ENCODE data around the gene FGD5. TPM values are rescaled to one million over a fixed set of nuclear protein-coding genes. Genes with fewer than 3 reads are reported as not detected.

Gene FGD5
- total and polyA plus RNA-seq, 2 donors (not counting 1 experiment from before 2014, with no cell fraction given) = not detected

DNA sequence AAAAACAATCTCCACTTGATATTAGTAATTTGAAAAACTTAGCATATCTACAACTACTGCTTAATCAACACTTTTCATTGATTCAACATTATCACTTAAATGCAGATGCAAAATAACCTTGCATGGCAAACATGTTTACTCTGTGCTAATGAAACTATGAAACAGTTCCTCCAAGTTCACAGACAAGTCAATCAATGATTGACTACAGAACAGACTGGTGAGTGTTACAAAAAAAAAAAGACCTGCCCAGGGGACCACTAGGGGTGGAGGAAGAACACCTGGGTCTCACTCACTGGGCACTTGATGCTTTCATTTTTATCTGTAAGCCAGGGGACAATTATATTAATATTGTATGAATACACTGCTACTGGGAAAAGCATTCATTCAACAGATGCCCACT, 124.3 kb downstream of the FGD5 start:
- TF ChIP-seq, protein P1, sequence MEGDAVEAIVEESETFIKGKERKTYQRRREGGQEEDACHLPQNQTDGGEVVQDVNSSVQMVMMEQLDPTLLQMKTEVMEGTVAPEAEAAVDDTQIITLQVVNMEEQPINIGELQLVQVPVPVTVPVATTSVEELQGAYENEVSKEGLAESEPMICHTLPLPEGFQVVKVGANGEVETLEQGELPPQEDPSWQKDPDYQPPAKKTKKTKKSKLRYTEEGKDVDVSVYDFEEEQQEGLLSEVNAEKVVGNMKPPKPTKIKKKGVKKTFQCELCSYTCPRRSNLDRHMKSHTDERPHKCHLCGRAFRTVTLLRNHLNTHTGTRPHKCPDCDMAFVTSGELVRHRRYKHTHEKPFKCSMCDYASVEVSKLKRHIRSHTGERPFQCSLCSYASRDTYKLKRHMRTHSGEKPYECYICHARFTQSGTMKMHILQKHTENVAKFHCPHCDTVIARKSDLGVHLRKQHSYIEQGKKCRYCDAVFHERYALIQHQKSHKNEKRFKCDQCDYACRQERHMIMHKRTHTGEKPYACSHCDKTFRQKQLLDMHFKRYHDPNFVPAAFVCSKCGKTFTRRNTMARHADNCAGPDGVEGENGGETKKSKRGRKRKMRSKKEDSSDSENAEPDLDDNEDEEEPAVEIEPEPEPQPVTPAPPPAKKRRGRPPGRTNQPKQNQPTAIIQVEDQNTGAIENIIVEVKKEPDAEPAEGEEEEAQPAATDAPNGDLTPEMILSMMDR (IDR thresholded peaks at IDR 0.05) = no peak
- no peak for TF ChIP-seq EZH2 (IDR thresholded peaks at IDR 0.05; ENCODE audit: borderline replicate concordance, insufficient read depth, low read depth, low read length, poor library complexity, severe bottlenecking)
- CTCF ChIA-PET = interaction anchor here (1.4 to 1.6 kb wide), 2 partner anchors 16 to 22 kb away, joined by 6 to 10 read pairs; no protein-coding TSS in a partner anchor
- peaks cover 27% of the 10 kb centered on the region for H3K4me1 Mint-ChIP-seq
- intact Hi-C loops (cut with micrococcal nuclease) = no loop called here
- H3K4me1 ChIP-seq (ENCODE audit: control insufficient read depth in 2 of 2, insufficient read depth in 2 of 2, low read length in 2 of 2) = peaks cover 11 to 14% of the 10 kb centered on the region in 2 donors
- no peak overlapping the region for H3K27ac Mint-ChIP-seq
- no peak overlapping the region for H3K27ac ChIP-seq (ENCODE audit: low read length in 2 of 2)
- peaks cover 14% of the 10 kb centered on the region for H4K20me1 ChIP-seq (ENCODE audit: control insufficient read depth, insufficient read depth, low read length, poor library complexity, severe bottlenecking)
- H3K27me3 ChIP-seq (replicated peaks in 1 of 4; ENCODE audit: control extremely low read depth in 1 of 4, control insufficient read depth in 3 of 4, insufficient read depth in 4 of 4, low read length in 3 of 4) = no peaks in the 10 kb centered on the region
- no peak overlapping the region for H3K4me2 ChIP-seq (replicated peaks; ENCODE audit: low read depth, low read length, poor library complexity, severe bottlenecking)
- H3K36me3 ChIP-seq (replicated peaks in 1 of 2; ENCODE audit: control extremely low read depth in 1 of 2, control insufficient read depth in 1 of 2, extremely low read depth in 1 of 2, insufficient read depth in 2 of 2, low read length in 1 of 2) = peaks cover 7 to 15% of the 10 kb centered on the region in 2 experiments
- DNase-seq = no peak
- ATAC-seq (ENCODE audit: low read depth) = no peak
- no peaks in the 10 kb centered on the region for H3K27me3 Mint-ChIP-seq
- no peaks in the 10 kb centered on the region for H3K9me3 ChIP-seq (ENCODE audit: control extremely low read depth in 1 of 3, control insufficient read depth in 2 of 3, insufficient read depth in 1 of 3, low read length in 2 of 3)
- H3K9me3 Mint-ChIP-seq (ENCODE audit: insufficient read depth) = no peaks in the 10 kb centered on the region
- POLR2A ChIA-PET = no interaction called here
- H2AFZ ChIP-seq (ENCODE audit: insufficient read depth, low read depth, low read length, poor library complexity, severe bottlenecking) = no peak overlapping the region
- no peak overlapping the region for H3K4me3 ChIP-seq (ENCODE audit: control extremely low read depth in 1 of 5, extremely low read depth in 1 of 5, insufficient read depth in 1 of 5, low read depth in 2 of 5, low read length in 4 of 5)
- H3K4me3 Mint-ChIP-seq = no peak overlapping the region
- peaks cover 61% of the 10 kb centered on the region for H3K79me2 ChIP-seq (ENCODE audit: control insufficient read depth, insufficient read depth, low read length)
- no peak overlapping the region for H3K9ac ChIP-seq (ENCODE audit: low read length)

DNA sequence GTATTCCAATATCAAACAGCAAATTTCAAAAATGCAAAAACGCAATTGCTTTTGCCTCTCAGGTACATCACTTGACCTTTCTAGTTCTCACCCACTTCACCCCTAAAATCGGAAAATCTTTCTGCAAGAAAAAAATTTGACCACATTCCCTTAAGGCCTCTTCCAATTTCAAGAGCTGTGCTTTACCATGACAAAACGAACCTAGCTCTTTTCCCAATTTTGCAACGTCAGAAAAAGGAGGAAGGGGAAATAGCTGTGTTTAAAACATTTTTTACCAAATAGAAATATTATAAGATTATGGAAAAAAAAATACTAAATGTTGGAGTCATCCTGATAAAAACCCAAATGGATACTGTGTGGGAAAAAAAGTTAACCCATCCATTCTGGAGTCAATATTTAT, 127.5 kb downstream of the FGD5 start:
- Mint-ChIP-seq H3K9me3 (ENCODE audit: insufficient read depth) (no peaks in the 10 kb centered on the region), H3K4me1 (peaks cover 46% of the 10 kb centered on the region), H3K27me3 (no peaks in the 10 kb centered on the region), H3K4me3 (peak overlapping the region; percentile 93), H3K27ac (peak overlapping the region; percentile 73)
- ChIA-PET POLR2A (interaction anchor here (1.6 kb wide), 1 partner anchor 119 kb away, joined by 4 read pairs; the partner anchor contains the start of gene MRPS25), CTCF (interaction anchor here (1.6 to 3.2 kb wide), 2 partner anchors 20 to 25 kb away, joined by 9 to 12 read pairs; no protein-coding TSS in a partner anchor)
- no peak for DNase-seq
- H2AFZ ChIP-seq (ENCODE audit: insufficient read depth, low read depth, low read length, poor library complexity, severe bottlenecking) = no peak overlapping the region
- H3K4me3 ChIP-seq (ENCODE audit: control extremely low read depth in 1 of 5, extremely low read depth in 1 of 5, insufficient read depth in 1 of 5, low read depth in 2 of 5, low read length in 4 of 5) = peak overlapping the region; percentile 73 to 100 (median 90)
- TF ChIP-seq, protein P1 (IDR thresholded peaks at IDR 0.05) = no peak
- TF ChIP-seq EZH2 (IDR thresholded peaks at IDR 0.05; ENCODE audit: borderline replicate concordance, insufficient read depth, low read depth, low read length, poor library complexity, severe bottlenecking) = no peak
- no peak for ATAC-seq (ENCODE audit: low read depth)
- no peaks in the 10 kb centered on the region for H3K9me3 ChIP-seq (ENCODE audit: control extremely low read depth in 1 of 3, control insufficient read depth in 2 of 3, insufficient read depth in 1 of 3, low read length in 2 of 3)
- peak overlapping the region; percentile 94 to 98 for H3K27ac ChIP-seq (ENCODE audit: low read length in 2 of 2)
- H3K36me3 ChIP-seq (replicated peaks in 1 of 2; ENCODE audit: control extremely low read depth in 1 of 2, control insufficient read depth in 1 of 2, extremely low read depth in 1 of 2, insufficient read depth in 2 of 2, low read length in 1 of 2) = peaks cover 7 to 21% of the 10 kb centered on the region in 2 experiments
- peak overlapping the region; percentile 96 for H3K4me2 ChIP-seq (replicated peaks; ENCODE audit: low read depth, low read length, poor library complexity, severe bottlenecking)
- intact Hi-C loops (cut with micrococcal nuclease) = loop anchor here (2.0 to 5.0 kb wide), 3 partner anchors 21 to 1834 kb away; partner anchors contain the start of gene CAPN7
- peaks cover 25 to 29% of the 10 kb centered on the region in 2 donors for H3K4me1 ChIP-seq (ENCODE audit: control insufficient read depth in 2 of 2, insufficient read depth in 2 of 2, low read length in 2 of 2)
- peaks cover 10% of the 10 kb centered on the region for H4K20me1 ChIP-seq (ENCODE audit: control insufficient read depth, insufficient read depth, low read length, poor library complexity, severe bottlenecking)
- WGBS (ENCODE audit: insufficient coverage) = 53% methylated on average over 2 of the region's 4 CpGs
- H3K79me2 ChIP-seq (ENCODE audit: control insufficient read depth, insufficient read depth, low read length) = peaks cover 80% of the 10 kb centered on the region
- H3K27me3 ChIP-seq (replicated peaks in 1 of 4; ENCODE audit: control extremely low read depth in 1 of 4, control insufficient read depth in 3 of 4, insufficient read depth in 4 of 4, low read length in 3 of 4) = no peaks in the 10 kb centered on the region
- H3K9ac ChIP-seq (ENCODE audit: low read length) = peak overlapping the region; percentile 98
